Glomerular visceral epithelial cell (primary cell): ENCODE data around the gene DDX41.

Experiments used
- DNase-seq: peaks from one replicate; pipeline ENCODE4 v3.0.0-alpha.2; 2016; ENCODE audit errors: extremely low spot score

DDX41 gene

DNA sequence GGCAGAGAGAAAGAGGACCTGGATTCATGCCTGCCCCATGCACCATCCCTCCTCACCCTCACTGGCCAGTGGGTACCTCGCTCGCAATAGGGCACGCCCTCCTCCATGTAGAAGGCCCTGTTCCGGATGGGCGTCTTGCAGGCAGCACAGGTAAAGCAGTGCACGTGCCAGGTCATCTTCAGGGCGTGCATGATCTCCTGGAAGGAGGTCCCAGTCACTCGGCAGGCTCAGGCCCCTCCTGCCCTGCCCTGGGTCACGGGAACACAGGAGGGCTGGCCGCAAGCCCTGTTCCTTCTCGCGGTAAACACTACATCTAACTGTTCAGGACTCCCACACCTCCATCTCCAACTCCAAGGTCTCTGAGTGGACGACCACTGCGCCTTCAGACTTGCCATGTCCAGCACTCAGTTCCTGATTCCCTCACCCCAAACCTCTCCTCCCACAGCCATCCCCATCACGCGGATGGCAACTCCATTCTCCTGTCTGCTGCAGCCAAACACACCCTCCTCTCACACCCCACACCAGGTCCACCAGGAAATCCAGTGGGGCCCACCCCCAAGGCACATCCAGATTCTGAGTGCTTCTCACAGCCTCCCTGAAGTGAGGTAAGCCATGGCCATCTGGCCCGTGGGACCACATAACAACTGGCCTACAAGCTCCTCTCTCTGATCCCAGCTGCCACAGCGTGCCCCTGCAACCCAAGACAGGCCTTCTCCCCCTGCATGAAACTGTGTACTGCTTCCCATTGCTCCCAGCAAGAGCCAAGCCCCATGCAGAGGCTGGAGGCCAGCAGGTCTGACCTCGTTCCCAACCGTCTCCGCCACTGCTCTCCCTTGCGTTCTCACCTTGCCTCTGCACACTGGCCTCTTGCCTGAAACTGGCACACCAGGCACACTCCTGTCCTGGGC, 32.5 kb downstream of the DDX41 start:
- no peak for DNase-seq

DNA sequence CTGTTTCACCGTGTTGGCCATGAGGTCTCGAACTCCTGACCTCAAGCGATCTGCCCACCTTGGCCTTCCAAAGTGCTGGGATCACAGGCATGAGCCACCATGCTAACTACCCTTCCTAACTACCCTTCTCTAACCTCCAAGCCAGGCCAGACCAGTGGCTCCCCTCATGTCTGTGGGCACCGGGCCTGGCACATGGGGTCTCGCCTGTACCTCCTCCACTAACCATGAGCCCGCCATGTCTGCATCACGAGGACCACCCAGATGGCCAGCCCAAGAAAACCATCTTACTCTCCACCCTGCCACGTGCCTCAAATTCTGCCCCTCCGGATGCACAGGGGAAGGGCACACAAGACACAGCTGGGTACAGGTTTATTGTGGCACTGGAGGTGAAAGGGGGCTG, 33.7 kb downstream of the DDX41 start:
- DNase-seq = no peak

DNA sequence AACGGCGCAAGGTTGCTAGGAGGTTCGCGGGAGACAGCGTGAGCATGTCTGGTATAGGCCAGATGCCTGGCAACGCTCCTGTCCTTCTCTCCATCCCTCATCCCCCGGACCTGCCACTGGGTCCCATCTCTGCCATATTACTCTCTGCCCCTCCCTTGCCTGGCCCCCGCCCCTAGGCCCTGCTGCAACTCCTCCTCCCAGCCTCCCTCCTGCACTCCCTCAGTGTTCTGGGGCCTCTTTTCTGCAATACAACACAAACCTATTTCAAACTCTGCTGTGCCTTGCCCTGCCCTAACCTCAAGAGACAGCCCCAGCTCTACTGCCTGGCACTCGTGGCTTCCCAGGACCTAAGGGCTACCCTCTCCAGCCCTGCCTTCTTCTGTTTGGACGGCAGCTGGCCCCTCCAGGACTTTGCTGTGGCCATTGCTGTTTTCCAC, 34.4 kb downstream of the DDX41 start:
- DNase-seq = no peak

DNA sequence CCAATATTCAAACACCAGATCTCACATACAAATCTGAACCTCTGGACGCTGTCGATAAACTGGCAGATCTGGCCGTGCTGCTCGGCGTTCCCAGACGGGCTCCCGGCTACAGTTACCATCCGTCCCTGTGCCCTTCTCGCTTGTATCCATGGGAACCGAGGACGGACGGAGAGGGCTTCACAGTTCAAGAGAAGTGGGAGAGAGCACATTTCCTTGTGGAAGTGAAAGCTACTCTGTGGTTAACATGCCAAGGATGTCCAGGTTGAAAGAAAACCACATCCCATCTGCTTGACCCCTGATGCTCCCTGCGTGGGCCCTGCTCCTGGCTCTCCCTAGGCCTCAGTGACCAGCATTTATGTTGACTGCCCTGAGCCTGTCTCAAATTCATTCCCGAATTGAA, 37.0 kb downstream of the DDX41 start:
- peak; percentile 87 for DNase-seq

DNA sequence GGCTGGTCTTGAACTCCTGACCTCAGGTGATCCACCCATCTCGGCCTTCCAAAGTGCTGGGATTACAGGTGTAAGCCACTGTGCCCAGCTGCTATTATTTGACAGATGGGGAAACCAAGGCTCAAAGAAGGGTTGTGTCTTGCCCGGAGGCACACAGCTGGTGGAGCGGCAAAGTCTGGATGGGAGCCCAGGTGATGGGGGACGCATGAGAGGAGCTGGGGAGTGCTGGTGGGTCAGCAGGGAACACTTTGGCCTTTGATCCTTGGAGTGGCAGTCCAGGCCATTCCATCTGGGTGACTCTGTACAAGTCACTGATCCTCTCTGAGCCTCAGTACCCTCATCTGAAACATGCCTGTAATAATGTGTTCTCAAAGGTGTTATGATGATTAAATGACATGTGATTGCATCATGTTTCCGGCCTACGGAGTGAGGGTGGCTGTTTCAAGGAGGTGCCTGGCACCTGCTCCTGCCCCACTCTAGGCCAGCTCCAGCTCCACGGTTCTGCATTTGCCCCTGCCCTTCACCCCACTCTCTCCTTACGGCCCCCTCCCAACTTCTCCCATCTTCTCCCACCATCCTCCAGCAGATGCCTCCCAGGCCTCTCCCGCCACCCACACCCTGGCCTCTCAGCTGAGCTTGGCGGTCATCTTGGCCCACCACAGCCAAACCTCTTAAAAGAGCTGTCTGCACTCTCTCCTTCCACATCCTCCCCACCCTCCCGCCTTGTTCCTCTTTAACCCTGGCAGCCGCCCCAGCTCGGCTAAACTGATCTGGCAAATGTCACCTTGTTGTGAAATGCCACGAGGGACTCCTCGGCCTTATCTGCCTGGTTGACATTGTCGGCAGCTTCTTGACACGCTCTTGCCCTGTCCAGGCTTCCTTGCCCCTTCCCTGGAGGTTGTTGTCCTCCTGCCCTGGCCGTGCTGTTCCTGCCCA, 37.8 kb downstream of the DDX41 start:
- DNase-seq = no peak

DNA sequence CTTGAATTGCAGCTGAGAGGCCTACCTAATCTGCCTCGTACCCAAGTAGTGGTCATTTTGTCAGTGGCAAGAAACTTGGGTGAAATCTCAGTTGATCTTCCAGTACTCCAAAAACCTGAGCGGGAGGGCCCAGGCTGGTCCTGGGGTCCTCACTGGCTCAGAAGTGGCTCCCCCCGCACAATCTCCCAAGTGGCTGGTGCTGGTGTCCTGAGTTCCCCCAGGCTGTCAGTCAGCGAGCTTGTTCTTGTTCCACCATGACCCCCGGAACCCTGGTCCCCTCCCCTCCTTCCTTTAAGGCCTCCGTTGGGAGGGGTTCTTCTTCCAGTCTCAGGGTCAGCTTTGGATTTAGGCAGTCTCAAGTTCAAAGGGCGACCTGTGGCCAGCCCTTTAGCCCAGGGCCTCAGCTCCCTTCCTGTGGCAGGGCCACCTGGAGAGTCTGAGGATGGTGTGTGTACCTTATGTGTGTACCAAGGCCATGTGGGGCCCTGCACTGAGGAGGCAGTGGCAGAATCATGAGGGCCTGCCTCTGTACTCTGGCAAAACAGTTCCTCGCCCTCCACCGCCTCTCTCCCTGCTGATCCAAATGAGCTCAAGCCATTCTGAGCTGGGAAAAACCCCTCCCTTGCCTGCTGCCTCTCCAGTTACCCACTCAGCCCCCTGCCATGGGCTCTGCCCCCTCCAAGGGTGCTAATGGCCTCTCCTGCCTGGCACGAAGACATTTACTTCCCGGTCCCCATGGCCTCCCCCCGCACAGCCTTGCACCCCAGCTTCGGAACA, 38.9 kb downstream of the DDX41 start:
- DNase-seq = no peak

DNA sequence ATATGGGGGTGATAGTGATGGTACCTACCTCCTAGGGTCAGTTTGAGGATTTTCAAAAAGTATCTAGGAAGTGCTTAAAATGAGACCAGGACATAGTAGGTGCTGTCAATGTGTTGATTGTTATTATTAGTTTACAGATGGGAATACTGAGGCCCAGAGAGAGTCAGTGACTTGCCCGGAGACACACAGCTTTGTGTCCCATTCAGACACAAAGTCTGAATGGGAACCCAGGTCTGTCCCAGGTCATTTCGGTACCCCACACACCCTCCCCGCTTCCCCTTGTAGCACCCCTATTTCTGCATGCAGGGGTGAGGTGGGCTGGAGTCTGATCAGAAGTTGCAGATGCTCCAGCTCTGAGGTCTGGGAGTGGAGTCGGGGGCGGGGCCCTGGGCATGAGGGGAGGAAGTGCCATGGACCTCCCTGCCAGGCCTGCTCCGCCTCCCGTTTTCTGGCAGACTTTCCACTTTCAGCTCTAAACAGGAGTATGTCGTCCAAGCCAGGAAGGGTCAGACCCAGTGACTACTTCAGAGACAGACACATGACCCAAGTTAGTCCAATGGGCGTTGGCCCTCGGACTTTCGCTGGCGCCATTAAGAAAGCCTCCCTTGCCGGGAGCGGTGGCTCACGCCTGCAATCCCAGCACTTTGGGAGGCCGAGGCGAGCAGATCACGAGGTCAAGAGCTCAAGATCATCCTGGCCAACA, 40.1 kb downstream of the DDX41 start:
- DNase-seq = no peak

DNA sequence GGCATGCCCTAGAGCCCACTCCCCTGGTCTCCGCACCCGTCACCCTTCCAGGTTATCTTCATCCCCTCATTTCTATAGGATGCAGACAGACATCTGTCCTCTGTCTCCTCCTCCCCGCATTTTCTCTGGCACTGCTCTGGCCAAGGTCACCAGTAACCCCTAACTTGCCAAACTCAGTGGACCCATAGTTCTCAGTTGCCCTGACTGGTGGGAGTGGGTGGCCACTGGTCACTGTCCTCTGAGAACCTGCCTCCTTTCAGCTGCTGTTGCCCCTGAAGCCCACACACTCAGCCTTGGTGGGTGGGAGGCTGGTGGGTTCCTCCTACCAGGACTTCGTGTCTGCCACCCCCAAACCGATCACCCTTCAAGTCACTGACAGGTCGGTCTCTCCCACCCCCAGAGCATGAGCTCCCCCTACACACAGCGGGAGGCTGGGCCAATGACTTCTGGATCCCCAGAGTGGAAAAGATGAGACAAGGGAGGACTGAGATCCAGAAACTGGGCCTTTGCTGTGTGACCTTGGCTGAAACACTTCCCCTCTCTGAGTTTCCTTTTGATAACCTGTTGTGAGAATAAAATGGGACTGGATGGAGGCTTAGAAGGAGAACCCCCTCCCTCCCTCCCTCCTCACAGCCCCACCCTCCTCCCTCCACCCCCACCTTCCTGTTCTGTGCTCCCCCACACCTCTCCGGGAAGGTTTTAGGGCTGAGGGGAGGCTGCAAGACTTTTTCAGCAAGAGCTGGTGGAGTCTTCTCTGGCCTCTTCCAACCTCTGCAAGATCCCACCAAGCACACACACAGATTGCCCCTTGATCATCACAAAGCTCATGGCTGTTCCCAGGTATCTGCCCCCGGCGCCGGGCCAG, 41.0 kb downstream of the DDX41 start:
- no peak for DNase-seq

DNA sequence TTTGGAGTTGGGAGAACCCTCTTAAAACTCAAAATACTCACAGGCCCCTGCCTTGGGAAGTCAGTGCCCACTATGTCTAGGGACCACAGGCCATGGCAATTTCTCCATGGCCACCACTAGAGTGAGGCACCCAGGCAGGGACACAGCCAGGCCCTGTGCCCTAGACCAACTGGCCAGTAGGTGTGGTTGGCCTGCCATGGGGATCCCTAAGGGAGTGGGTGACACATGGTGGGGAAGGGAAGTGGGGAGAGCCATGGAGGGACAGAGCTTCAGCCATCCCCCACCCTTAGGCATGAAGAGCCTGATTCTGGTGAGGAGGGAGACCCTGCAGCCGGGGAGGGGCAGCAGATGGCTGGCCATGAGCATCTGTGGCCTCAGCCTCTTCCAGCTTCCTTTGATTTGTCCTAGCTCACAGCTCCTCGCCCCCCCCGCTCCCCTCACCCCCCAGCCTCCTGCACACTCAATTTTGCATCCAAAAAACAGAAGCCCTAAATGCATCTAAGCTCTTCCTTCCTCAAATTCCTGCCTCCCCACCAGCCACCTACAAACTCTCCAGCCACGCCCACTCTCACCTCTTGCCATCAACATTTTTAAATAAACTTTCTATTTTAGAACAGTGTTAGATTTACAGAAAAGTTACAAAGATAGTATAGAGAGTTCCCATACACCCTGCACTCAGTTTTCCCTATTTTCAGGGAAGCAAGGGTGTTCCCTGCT, 41.8 kb downstream of the DDX41 start:
- DNase-seq = no peak

DNA sequence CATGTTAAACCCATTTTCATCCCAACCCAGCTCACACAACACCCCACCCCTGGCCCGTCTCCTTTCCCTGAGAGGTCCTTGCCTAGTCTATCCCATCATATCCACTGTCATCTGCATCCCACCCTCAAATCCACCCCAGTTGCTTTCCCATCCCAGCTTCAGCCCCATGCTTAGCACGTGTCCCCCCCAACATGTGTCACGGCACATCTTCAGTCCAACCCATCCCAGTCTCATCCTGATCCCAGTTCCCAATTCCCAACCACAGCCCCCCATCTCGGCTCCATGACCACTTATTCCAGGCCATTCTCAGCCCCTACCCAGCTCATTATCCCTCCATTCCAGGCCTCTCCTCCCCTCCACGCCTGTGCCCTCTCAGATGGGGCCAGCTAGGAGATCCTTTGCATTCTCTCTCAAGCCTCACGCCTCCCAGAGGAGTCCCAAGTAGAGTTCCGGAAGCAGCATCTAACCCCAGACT, 42.7 kb downstream of the DDX41 start:
- DNase-seq = no peak

DNA sequence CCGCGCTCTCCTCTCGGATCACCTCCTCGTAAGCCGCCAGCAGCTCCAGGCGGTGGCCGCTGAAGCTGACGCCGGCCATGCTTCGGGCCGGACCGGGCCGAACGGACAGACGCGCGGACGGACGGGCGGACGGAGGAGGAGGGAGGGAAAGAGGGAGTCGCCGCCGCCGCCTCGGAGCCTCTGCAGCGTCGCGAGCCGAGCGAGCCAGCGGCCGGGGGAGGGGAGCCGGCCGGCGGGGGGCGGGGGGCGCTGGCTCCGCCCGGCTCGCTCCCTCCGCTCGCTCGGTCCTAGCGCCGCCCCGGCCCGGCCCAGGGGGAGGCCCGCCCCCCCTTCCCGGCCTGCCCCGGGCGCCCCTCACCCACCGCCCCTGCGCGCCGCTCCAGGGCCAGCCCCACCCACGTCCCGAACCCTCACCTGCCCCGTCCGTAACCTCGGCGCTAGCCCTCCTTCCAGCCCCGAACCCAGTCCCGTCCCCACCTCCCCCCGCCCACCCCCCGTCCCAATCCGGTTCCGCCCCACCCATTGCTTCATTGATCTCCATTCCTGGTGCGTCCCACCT, 43.2 kb downstream of the DDX41 start, which contains the start of gene DBN1:
TSS of gene DBN1 (minus strand) at position 192 of the 559 bp plus-strand sequence. CDS start at position 79, 113 bp downstream.
- DNase-seq = peak; percentile 81

DNA sequence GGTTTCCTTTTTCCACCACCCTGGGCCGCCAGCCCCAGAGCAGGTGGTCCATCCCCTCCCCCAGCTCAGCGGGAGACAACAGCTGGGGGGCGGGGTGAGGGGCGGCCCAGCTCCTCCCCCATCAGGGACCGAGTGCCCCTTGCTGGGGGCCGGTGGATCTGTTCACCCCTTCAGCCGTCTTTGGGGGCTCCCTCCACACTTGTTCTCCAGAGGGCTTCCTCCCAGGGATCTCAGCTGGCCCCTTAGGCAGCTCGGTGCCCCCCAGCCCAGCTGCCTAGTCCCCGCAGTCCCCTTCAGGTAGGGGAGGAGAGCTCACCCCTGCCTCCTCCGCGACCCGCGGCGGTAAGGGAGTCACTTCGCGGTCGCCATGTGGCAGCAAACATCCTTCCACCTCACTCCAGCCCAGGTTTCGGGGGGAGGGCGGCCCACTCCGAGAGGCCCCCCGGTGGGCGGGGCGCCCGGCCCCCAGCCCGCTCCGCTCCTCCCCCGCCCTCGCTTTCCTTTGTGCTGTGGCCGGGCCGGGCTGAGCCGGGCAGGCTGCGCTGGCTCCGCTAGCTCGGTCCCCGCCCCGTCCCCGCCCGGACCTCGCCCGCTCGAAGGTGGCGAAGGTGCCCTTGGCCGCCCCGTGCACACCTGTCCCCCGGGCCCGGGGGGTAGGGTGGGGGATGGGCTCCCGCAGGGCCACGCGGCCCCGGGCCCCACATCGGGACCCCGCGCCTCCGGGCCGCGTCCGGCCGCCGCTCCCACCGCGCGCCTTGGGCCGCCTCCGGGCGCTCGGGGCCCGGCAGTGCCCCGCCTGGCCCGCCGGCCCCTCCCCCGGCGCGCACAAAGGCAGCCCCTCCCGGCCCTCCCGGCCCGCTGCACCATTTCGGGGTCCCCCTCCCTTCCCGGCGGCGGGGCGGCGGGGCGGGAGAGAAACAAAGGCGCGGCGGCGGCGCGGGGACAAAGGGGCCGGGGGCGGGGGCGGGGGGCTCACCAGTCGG, 44.0 kb downstream of the DDX41 start:
- DNase-seq = peak; percentile 68

DNA sequence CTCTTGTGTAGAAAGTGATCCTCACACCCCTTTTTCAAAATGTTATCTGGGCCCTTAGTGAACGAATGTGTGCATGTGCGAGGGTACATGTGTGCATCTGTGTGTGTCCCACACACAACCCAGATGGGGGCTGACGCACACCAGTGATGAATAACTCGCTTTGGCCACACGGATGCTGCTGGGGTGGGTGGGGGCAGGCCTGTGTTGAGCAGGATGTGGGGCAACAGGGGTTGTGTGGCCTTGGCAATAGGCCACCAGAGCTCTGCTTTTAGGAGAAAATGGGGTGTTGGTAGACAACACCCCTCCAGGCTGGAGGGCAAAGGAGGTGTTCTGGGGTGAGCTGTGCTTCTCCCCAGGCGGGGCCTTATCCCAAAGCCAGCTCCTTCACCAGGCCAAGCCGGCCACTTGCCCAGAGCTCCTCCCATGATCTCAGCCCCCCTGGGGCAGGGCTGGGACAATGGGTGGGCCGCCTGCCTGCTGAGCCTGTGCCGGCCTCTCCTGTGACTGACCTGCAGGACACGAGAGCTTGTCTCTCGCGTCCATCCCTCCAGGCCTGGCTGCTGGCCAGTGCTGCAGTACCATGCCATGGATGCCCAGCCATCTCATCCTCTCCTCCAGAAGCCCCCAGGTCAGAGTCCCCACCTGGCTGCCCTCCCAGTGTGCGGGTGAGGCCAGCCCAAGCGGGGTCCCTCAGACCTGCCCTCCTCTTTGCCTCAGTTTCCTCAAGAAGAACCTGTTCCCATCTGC, 45.0 kb downstream of the DDX41 start:
- no peak for DNase-seq

DNA sequence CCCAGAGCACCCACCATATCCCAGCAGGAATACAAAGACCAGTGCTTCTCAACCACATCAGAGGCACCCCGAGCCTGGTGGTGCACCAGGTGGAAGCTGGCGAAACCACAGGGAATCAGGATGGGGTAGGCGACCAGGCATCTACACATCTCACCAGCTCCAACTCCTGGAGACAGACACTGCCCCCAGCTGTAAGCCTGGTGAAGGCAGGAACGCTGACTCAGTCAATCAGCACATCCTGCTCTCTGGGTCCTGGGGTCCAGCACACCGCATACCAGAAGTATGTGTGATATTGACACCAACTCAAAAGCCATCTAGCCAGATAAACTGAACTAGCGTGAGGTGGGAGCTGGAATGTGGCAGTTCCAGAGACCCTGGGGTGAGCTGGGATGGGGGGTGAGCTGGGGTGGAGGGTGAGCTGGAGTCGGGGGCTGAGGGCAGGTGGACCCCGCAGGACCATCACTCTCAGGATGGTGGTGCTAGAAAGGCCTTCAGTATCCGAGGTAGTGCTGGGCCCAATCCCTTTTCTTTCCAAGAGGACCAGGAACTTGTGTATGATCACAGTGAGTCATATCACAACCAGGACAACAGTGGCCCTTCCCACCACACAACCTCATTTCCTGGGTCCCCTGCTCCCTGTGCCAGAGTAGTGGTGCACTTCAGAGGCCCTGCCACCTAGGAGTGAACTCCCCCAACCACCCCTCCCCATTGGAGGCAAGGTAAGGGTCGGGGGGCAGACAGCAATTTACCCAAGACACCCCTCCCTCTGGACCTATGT, 45.8 kb downstream of the DDX41 start:
- no peak for DNase-seq

DNA sequence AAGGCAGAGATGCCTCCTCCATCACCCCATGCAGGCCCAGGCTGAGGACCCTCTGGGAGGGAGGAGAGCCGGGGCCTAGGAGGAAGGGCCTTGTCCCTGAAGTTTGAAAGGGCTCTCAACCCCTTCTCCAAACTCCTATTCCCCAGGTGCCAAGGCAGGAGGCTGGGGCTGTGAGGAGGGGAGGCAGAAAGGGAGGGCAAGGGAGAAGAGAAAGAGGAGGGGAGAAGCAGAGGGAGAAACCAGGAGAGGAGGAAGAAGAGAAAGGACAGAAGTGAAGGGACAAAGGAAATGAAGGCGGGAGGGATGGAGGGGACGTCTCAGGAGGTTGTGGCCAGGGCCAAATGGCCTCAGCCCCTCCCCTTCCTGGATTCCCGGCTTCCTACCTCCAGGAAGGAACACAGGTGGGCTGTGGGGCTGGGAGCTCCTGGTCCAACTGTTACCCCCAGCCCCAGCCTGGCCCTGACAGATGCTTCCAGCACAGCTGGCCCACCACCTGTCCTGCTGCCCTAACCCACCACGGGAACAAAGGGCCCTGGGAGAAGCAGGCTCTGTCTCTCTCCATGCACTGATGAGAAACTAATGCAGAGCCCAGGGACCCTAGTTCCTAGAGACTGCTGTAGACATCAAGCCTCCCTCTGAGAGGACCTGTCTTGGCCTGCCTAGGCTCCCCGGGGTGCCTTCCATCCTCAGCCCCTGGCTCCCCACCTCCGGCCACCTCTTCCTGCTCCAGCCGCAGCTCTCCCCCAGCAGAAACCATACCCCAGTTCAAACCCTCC, 46.8 kb downstream of the DDX41 start:
- DNase-seq = no peak
